ENCODE measurements around the gene NR1I2.

The NR1I2 gene

GRCh38 chr3:119826711-119827608 lies 45.1 kb downstream of the NR1I2 start:
- Histone ChIP-seq H3K27ac (ENCODE audit: low read length) (no peak overlapping the region), H3K27me3 (ENCODE audit: insufficient read depth, low read length) (no peaks in the 10 kb centered on the region)

GRCh38 chr3:119829420-119829819 lies 47.5 kb downstream of the NR1I2 start:
- H3K27ac ChIP-seq (ENCODE audit: low read length): no peak overlapping the region
- H3K36me3 ChIP-seq (ENCODE audit: insufficient read depth, low read depth, low read length): peaks cover 6% of the 10 kb centered on the region; the same call in 1 of the 2 replicates
- H3K9me3 ChIP-seq (ENCODE audit: insufficient read depth, low read depth, low read length): no peaks in the 10 kb centered on the region

More at GRCh38 chr3:119826711-119827608, 45.1 kb downstream of the NR1I2 start:
- Histone ChIP-seq H3K9me3 (ENCODE audit: insufficient read depth, low read depth, low read length) (no peaks in the 10 kb centered on the region), H3K4me3 (ENCODE audit: low read length) (no peak overlapping the region), H3K36me3 (ENCODE audit: insufficient read depth, low read depth, low read length) (peaks cover 6% of the 10 kb centered on the region; the same call in 1 of the 2 replicates), H3K9ac (ENCODE audit: low read depth, low read length) (no peak overlapping the region), H3K4me1 (ENCODE audit: insufficient read depth, low read length) (peaks cover 14% of the 10 kb centered on the region; the same call in 1 of the 2 replicates)

GRCh38 chr3:119831022-119831421 lies 49.1 kb downstream of the NR1I2 start:
- Histone ChIP-seq H3K4me3 (ENCODE audit: low read length) (no peak overlapping the region), H3K4me1 (ENCODE audit: insufficient read depth, low read length) (peaks cover 12% of the 10 kb centered on the region; the same call in 1 of the 2 replicates), H3K27ac (ENCODE audit: low read length) (no peak overlapping the region), H3K36me3 (ENCODE audit: insufficient read depth, low read depth, low read length) (no peaks in the 10 kb centered on the region; the same call in 1 of the 2 replicates), H3K27me3 (ENCODE audit: insufficient read depth, low read length) (no peaks in the 10 kb centered on the region), H3K9me3 (ENCODE audit: insufficient read depth, low read depth, low read length) (no peaks in the 10 kb centered on the region), H3K9ac (ENCODE audit: low read depth, low read length) (no peak overlapping the region)

More at GRCh38 chr3:119829420-119829819, 47.5 kb downstream of the NR1I2 start:
- Histone ChIP-seq H3K4me3 (ENCODE audit: low read length) (no peak overlapping the region), H3K9ac (ENCODE audit: low read depth, low read length) (no peak overlapping the region), H3K4me1 (ENCODE audit: insufficient read depth, low read length) (peaks cover 14% of the 10 kb centered on the region; the same call in 1 of the 2 replicates), H3K27me3 (ENCODE audit: insufficient read depth, low read length) (no peaks in the 10 kb centered on the region)

- Histone ChIP-seq H3K36me3 (ENCODE audit: insufficient read depth, low read depth, low read length) (no peaks in the 10 kb centered on the region; the same call in 1 of the 2 replicates), H3K27me3 (ENCODE audit: insufficient read depth, low read length) (no peaks in the 10 kb centered on the region), H3K9me3 (ENCODE audit: insufficient read depth, low read depth, low read length) (no peaks in the 10 kb centered on the region), H3K27ac (ENCODE audit: low read length) (no peak overlapping the region), H3K4me1 (ENCODE audit: insufficient read depth, low read length) (peaks cover 10% of the 10 kb centered on the region; the same call in 1 of the 2 replicates), H3K4me3 (ENCODE audit: low read length) (no peak overlapping the region), H3K9ac (ENCODE audit: low read depth, low read length) (no peak overlapping the region)
Measured at GRCh38 chr3:119831941-119832371, 50.1 kb downstream of the NR1I2 start.

GRCh38 chr3:119834754-119835370 lies 53.0 kb downstream of the NR1I2 start:
- no peaks in the 10 kb centered on the region for H3K9me3 ChIP-seq (ENCODE audit: insufficient read depth, low read depth, low read length)
- no peak overlapping the region for H3K4me3 ChIP-seq (ENCODE audit: low read length)
- H3K27me3 ChIP-seq (ENCODE audit: insufficient read depth, low read length): no peaks in the 10 kb centered on the region
- H3K27ac ChIP-seq (ENCODE audit: low read length): no peak overlapping the region
- H3K9ac ChIP-seq (ENCODE audit: low read depth, low read length): no peak overlapping the region
- H3K4me1 ChIP-seq (ENCODE audit: insufficient read depth, low read length): no peaks in the 10 kb centered on the region
- H3K36me3 ChIP-seq (ENCODE audit: insufficient read depth, low read depth, low read length): no peaks in the 10 kb centered on the region

GRCh38 chr3:119835556-119835955 lies 53.7 kb downstream of the NR1I2 start:
- no peak overlapping the region for H3K4me3 ChIP-seq (ENCODE audit: low read length)
- no peaks in the 10 kb centered on the region for H3K36me3 ChIP-seq (ENCODE audit: insufficient read depth, low read depth, low read length)
- H3K27ac ChIP-seq (ENCODE audit: low read length): no peak overlapping the region
- no peak overlapping the region for H3K9ac ChIP-seq (ENCODE audit: low read depth, low read length)
- H3K27me3 ChIP-seq (ENCODE audit: insufficient read depth, low read length): no peaks in the 10 kb centered on the region
- H3K9me3 ChIP-seq (ENCODE audit: insufficient read depth, low read depth, low read length): no peaks in the 10 kb centered on the region
- no peaks in the 10 kb centered on the region for H3K4me1 ChIP-seq (ENCODE audit: insufficient read depth, low read length)

- H3K4me1 ChIP-seq (ENCODE audit: insufficient read depth, low read length): no peaks in the 10 kb centered on the region
- H3K9me3 ChIP-seq (ENCODE audit: insufficient read depth, low read depth, low read length): no peaks in the 10 kb centered on the region
- no peak overlapping the region for H3K27ac ChIP-seq (ENCODE audit: low read length)
- H3K9ac ChIP-seq (ENCODE audit: low read depth, low read length): no peak overlapping the region
- no peaks in the 10 kb centered on the region for H3K27me3 ChIP-seq (ENCODE audit: insufficient read depth, low read length)
- no peak overlapping the region for H3K4me3 ChIP-seq (ENCODE audit: low read length)
- H3K36me3 ChIP-seq (ENCODE audit: insufficient read depth, low read depth, low read length): no peaks in the 10 kb centered on the region
Measured at GRCh38 chr3:119841808-119842471, 60.0 kb downstream of the NR1I2 start.

- no peak overlapping the region for H3K27ac ChIP-seq (ENCODE audit: low read length)
- no peaks in the 10 kb centered on the region for H3K36me3 ChIP-seq (ENCODE audit: insufficient read depth, low read depth, low read length)
- no peak overlapping the region for H3K4me3 ChIP-seq (ENCODE audit: low read length)
- no peak overlapping the region for H3K9ac ChIP-seq (ENCODE audit: low read depth, low read length)
- H3K27me3 ChIP-seq (ENCODE audit: insufficient read depth, low read length): no peaks in the 10 kb centered on the region
- no peaks in the 10 kb centered on the region for H3K9me3 ChIP-seq (ENCODE audit: insufficient read depth, low read depth, low read length)
- H3K4me1 ChIP-seq (ENCODE audit: insufficient read depth, low read length): no peaks in the 10 kb centered on the region
Measured at GRCh38 chr3:119849126-119849525, 67.2 kb downstream of the NR1I2 start.

GRCh38 chr3:119856695-119857094 lies 74.8 kb downstream of the NR1I2 start:
- H3K4me1 ChIP-seq (ENCODE audit: insufficient read depth, low read length): no peaks in the 10 kb centered on the region
- no peak overlapping the region for H3K4me3 ChIP-seq (ENCODE audit: low read length)
- H3K36me3 ChIP-seq (ENCODE audit: insufficient read depth, low read depth, low read length): peaks cover 25% of the 10 kb centered on the region
- no peak overlapping the region for H3K9ac ChIP-seq (ENCODE audit: low read depth, low read length)
- H3K9me3 ChIP-seq (ENCODE audit: insufficient read depth, low read depth, low read length): peaks cover 15% of the 10 kb centered on the region
- H3K27ac ChIP-seq (ENCODE audit: low read length): no peak overlapping the region
- no peaks in the 10 kb centered on the region for H3K27me3 ChIP-seq (ENCODE audit: insufficient read depth, low read length)

- Histone ChIP-seq H3K4me3 (ENCODE audit: low read length) (no peak overlapping the region), H3K9ac (ENCODE audit: low read depth, low read length) (no peak overlapping the region), H3K36me3 (ENCODE audit: insufficient read depth, low read depth, low read length) (peaks cover 40% of the 10 kb centered on the region), H3K9me3 (ENCODE audit: insufficient read depth, low read depth, low read length) (peaks cover 15% of the 10 kb centered on the region), H3K27ac (ENCODE audit: low read length) (no peak overlapping the region), H3K4me1 (ENCODE audit: insufficient read depth, low read length) (no peaks in the 10 kb centered on the region), H3K27me3 (ENCODE audit: insufficient read depth, low read length) (no peaks in the 10 kb centered on the region)
Measured at GRCh38 chr3:119858957-119859356, 77.1 kb downstream of the NR1I2 start.

GRCh38 chr3:119859728-119860127 lies 77.8 kb downstream of the NR1I2 start:
- H3K27ac ChIP-seq (ENCODE audit: low read length): no peak overlapping the region
- H3K4me3 ChIP-seq (ENCODE audit: low read length): no peak overlapping the region
- no peaks in the 10 kb centered on the region for H3K27me3 ChIP-seq (ENCODE audit: insufficient read depth, low read length)
- no peak overlapping the region for H3K9ac ChIP-seq (ENCODE audit: low read depth, low read length)
- peaks cover 15% of the 10 kb centered on the region for H3K9me3 ChIP-seq (ENCODE audit: insufficient read depth, low read depth, low read length)
- H3K36me3 ChIP-seq (ENCODE audit: insufficient read depth, low read depth, low read length): peaks cover 40% of the 10 kb centered on the region
- no peaks in the 10 kb centered on the region for H3K4me1 ChIP-seq (ENCODE audit: insufficient read depth, low read length)

Data from iPS-20b (cell line).